Omental fat pad (tissue), 4 donors: Measurements from ENCODE around the gene ERICH6. TPM values are rescaled to one million over a fixed set of nuclear protein-coding genes. Genes with fewer than 3 reads are reported as not detected.

Source experiments
- ATAC-seq: fragments of 150-250 bp; one replicate; pipeline ENCODE4 v1.9.1; 2016; ENCODE audit warnings: mild to moderate bottlenecking, moderate library complexity; ENCODE audit not compliant: low FRiP score
- DNase-seq: peaks from one replicate; pipeline ENCODE4 v3.0.0-alpha.2; 2019; ENCODE audit warnings: low spot score
- total RNA-seq, 4 donors: library from RNA; depleted of rRNA; stranded (reverse); fragments of >200 nt; gene quantifications; one replicate each; pipeline ENCODE4 v1.1.0, GENCODE V29; 2016
- TF ChIP-seq, protein P1 (sequence below), 3 donors: fragments of 450-650 bp; IDR thresholded peaks; one replicate each; pipeline ENCODE4 v1.5.1; 2016 to 2017; ENCODE audit warnings: antibody characterized with exemption in 3 of 3, mild to moderate bottlenecking in 3 of 3, moderate library complexity in 2 of 3

The ERICH6 gene
- total RNA-seq, 4 donors from 2014 or later, result not detected

GRCh38 chr3:150740733-150741496 is 37.2 kb upstream of the ERICH6 start:
- TF ChIP-seq, protein P1, sequence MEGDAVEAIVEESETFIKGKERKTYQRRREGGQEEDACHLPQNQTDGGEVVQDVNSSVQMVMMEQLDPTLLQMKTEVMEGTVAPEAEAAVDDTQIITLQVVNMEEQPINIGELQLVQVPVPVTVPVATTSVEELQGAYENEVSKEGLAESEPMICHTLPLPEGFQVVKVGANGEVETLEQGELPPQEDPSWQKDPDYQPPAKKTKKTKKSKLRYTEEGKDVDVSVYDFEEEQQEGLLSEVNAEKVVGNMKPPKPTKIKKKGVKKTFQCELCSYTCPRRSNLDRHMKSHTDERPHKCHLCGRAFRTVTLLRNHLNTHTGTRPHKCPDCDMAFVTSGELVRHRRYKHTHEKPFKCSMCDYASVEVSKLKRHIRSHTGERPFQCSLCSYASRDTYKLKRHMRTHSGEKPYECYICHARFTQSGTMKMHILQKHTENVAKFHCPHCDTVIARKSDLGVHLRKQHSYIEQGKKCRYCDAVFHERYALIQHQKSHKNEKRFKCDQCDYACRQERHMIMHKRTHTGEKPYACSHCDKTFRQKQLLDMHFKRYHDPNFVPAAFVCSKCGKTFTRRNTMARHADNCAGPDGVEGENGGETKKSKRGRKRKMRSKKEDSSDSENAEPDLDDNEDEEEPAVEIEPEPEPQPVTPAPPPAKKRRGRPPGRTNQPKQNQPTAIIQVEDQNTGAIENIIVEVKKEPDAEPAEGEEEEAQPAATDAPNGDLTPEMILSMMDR (IDR thresholded peaks at IDR 0.05), result no peak
- DNase-seq (no peak), ATAC-seq (no peak)

GRCh38 chr3:150739877-150740645 is 36.3 kb upstream of the ERICH6 start:
- ATAC-seq (no peak), DNase-seq (no peak)
- TF ChIP-seq, protein P1 (IDR thresholded peaks at IDR 0.05), result no peak

GRCh38 chr3:150739200-150739863 is 35.6 kb upstream of the ERICH6 start:
- no peak for ATAC-seq
- TF ChIP-seq, protein P1 (IDR thresholded peaks at IDR 0.05), result no peak
- no peak for DNase-seq

DNA sequence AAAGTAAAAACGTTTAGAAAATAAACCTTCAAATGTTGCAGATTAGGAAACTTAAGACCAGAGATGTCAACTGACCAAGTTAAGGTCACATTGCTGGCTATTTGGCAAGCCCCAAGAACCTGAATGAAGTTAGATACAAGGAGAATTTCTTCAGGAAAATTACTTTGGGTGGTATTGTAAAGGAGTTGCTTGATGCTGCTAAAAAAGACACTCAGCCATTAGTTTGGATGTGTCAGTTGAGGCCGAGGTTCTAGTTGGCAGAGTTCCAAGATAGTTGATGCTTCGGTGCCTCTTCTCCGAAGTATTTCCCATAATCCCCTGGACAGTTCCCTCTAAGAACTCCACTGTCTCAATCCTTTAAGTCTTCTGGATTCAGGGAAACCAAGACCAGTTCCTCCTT is 35.0 kb upstream of the ERICH6 start:
- ATAC-seq (no peak), DNase-seq (no peak)
- TF ChIP-seq, protein P1 (IDR thresholded peaks at IDR 0.05), result no peak

DNA sequence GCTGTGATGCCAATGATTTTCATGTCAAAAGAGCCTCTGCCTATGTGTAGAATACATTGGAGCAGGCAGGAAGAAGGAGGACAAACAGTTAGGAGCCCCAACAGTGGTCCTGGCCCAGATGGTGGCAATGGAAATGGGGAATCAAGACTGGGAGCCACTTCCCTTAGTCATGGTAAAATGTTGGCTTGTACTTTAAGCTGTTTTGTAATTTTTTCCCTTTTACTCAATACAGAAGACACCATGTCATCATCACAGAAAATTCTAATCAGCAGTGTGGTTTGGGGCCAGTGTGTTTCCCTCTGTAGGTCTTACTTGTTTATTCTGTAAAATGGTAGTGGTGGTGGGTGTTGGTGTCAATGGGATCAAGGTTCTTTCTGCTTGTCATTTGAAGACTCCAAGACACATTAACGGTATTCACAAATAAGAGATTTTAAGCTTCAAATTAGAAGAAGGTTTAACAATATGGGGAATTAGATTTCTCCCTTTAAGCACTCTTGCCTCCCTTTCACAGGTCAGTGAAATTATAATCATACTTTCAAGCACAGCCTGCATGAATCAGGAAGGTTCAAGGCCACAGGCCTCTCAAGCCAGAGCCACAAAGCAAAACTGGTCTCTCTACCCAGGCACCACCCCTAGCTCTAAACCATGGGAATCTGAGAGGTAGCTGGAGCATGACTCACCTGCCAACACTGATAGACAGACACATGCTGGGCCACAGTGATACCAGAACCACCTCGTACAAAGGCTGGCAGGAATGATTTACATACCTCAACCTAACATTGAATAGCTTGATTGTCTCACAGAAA is 34.4 kb upstream of the ERICH6 start:
- TF ChIP-seq, protein P1 (IDR thresholded peaks at IDR 0.05), result no peak
- DNase-seq (no peak), ATAC-seq (no peak)
